Measurements from ENCODE around the gene NBEAL1.
"Not testable (repeated sequence)": the region's sequence is repeated elsewhere in the genome, so short reads cannot be mapped to it uniquely, and the experiment has no call there.

Gene NBEAL1

DNA sequence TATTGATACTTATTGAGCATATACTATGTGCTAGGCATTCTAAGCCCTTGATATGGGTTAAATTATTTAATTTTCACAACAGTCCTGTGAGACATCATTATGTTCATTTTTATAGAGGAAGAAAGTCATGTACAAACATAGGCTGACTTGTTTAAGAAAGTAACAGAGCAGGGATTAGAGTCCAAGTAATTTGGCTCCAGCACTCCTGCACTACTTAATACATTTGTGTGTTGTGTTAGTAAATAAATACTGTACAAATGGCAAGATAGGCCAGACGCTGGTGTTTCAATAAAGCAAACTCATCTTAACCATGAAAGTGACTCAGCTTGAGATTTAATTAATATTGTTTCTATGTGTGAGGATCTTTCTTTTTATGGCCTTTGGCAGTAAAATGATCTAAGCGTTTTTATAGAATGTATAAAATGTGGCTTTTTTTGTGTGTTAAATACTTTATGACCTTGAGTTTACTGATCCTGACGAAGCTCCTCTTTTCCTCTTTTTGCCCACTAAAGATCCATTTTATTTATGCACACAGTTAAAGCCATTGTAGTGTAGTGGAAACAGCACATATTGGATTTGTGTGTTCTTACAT, 21.3 kb downstream of the NBEAL1 start:
- no peak for DNase-seq (ENCODE audit: low read depth)
- H3K4me3 ChIP-seq (ENCODE audit: control insufficient read depth, low read depth, low read length): no peak overlapping the region
- no peak for TF ChIP-seq CTCF (conservative IDR thresholded peaks at IDR 0.05; ENCODE audit: control insufficient read depth, insufficient read depth, low read depth, low read length)

DNA sequence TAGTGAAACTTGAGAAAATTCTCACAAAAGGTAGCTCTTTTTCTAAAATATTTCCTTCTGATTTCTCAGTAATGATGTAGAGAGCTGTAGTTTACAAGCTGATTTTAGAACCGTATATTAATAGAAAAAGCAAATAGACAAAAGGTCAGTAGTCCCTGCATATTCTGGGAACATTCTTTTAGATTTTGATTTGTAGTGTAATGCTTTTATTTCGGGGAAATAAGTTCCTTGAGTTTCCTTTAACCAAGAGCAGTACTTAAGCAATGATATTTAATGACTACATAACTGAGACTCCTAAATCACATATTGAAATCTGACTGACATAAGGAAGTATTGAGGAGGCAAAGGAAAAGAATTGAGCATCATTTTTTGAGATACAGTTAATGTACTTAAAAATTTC, 22.4 kb downstream of the NBEAL1 start:
- TF ChIP-seq CTCF (conservative IDR thresholded peaks at IDR 0.05; ENCODE audit: control insufficient read depth, insufficient read depth, low read depth, low read length): no peak
- no peak overlapping the region for H3K4me3 ChIP-seq (ENCODE audit: control insufficient read depth, low read depth, low read length)
- no peak for DNase-seq (ENCODE audit: low read depth)

GRCh38 chr2:203038586-203038985, 23.9 kb downstream of the NBEAL1 start:
- H3K4me3 ChIP-seq (ENCODE audit: control insufficient read depth, low read depth, low read length): no peak overlapping the region
- no peak for DNase-seq (ENCODE audit: low read depth)
- TF ChIP-seq CTCF (conservative IDR thresholded peaks at IDR 0.05; ENCODE audit: control insufficient read depth, insufficient read depth, low read depth, low read length): no peak

DNA sequence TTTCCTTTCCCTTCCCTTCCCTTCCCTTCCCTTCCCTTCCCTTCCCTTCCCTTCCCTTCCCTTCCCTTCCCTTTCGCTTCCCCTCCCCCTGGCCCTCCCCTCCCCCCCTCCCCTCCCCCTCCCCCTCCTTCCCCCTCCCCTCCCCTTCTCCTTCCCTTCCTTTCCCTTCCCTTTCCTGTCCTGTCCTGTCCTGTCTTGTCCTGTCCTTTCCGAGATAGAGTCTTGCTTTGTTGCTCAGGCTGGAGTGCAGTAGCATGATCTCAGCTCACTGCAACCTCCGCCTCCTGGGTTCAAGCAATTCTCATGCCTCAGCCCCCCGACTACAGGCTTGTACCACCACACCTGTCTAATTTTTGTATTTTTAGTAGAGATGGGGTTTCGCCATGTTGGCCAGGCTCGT, 24.5 kb downstream of the NBEAL1 start:
- not testable (repeated sequence) for H3K4me3 ChIP-seq (ENCODE audit: control insufficient read depth, low read depth, low read length); DNase-seq (ENCODE audit: low read depth)

DNA sequence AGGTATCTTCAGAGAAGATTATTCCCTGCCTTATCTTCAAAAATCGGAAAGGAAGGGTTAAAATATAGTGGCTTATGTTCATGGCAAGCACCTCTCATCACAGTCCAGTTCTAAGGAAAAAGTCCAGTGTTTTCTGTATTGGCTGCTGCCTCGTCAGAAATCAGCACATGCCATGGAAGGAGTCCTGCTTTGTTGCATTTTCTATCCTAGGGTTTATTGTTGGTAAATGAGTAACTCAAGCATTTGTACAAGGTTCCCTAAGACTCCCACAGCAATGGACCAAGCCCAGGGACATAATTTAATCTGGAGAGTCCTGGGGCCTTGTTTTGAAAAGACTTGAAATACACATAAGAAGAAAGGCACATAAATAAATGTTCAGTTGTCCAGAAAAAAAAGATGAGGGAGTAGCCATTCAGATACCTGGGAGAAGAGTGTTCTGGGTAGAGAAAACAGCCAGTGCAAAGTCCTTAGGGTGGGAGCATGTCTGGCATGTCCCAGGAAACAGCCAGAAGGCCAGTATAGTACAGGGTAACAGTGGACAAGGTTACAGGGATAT, 26.4 kb downstream of the NBEAL1 start:
- no peak overlapping the region for H3K4me3 ChIP-seq (ENCODE audit: control insufficient read depth, low read depth, low read length)
- no peak for DNase-seq (ENCODE audit: low read depth)
- no peak for TF ChIP-seq CTCF (conservative IDR thresholded peaks at IDR 0.05; ENCODE audit: control insufficient read depth, insufficient read depth, low read depth, low read length)

- no peak for TF ChIP-seq CTCF (conservative IDR thresholded peaks at IDR 0.05; ENCODE audit: control insufficient read depth, insufficient read depth, low read depth, low read length)
- DNase-seq (ENCODE audit: low read depth): no peak
- no peak overlapping the region for H3K4me3 ChIP-seq (ENCODE audit: control insufficient read depth, low read depth, low read length)
Observed at GRCh38 chr2:203042178-203042577, 27.5 kb downstream of the NBEAL1 start.

DNA sequence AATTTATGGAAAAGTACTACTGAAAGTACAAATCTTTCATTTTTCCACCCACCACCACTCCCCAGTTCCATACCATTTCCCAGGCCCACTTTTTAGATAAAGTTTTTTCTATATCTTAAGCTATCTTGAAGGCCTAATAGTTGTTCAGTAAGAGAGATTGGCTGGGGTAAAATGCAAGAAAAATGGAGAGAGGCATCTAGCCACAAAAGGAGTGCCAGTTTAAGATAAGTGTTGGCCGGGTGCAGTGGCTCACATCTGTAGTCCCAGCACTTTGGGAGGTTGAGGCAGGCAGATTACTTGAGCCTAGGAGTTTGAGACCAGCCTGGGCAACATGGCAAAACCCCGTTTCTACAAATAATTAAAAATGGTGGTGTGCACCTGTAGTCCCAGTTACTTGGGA, 28.6 kb downstream of the NBEAL1 start:
- H3K4me3 ChIP-seq (ENCODE audit: control insufficient read depth, low read depth, low read length): no peak overlapping the region
- no peak for DNase-seq (ENCODE audit: low read depth)
- no peak for TF ChIP-seq CTCF (conservative IDR thresholded peaks at IDR 0.05; ENCODE audit: control insufficient read depth, insufficient read depth, low read depth, low read length)
